Activated CD4-positive, CD25-positive, alpha-beta regulatory T cell treated with anti-CD3 and anti-CD28 coated beads, Interleukin-2, amount 50 U/mL, for 16 hours (primary cell): Measurements from ENCODE around the gene FYB2.

ENCODE experiments used
- DNase-seq: peaks from one replicate; pipeline ENCODE4 v3.0.0-alpha.2; 2020; ENCODE audit warnings: low read depth, low spot score

FYB2 gene, protein sequence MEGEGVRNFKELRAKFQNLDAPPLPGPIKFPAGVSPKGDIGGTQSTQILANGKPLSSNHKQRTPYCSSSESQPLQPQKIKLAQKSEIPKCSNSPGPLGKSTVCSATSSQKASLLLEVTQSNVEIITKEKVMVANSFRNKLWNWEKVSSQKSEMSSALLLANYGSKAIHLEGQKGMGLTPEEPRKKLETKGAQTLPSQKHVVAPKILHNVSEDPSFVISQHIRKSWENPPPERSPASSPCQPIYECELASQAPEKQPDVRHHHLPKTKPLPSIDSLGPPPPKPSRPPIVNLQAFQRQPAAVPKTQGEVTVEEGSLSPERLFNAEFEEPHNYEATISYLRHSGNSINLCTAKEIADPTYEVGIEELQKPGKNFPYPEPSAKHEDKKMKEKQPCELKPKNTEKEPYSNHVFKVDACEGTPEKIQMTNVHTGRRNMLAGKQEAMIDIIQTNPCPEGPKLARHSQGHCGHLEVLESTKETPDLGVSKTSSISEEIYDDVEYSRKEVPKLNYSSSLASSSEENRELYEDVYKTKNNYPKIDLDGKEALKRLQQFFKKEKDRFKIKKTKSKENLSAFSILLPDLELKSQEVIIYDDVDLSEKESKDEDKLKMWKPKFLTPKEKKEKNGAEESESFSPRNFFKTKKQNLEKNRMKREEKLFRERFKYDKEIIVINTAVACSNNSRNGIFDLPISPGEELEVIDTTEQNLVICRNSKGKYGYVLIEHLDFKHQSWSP

DNA sequence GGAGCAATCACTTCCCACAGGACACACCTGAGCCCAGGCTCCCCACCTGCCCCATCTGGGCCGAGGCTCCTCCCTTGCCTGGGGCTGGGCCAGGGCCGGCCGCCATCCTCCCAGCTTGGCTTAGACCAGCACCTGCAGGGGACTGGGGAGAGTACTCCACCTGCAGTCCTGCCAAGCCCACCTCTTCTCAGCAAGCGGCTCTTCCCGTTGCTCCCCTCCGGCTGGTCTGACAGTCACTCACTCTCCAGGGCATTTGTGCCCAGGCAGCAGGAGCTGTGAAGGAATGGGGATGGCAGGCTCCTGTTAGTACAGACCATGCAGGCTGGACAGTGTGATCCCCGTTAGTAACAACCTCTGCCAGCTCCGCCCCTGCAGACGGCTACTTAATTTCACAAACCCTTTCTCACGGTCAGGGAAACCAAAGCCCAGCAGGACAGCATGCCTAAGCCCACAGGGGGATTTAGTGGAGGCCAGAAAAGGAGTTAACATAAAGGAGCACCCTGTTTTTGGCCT lies at the start of gene FYB2:
FYB2 (minus strand) TSS at position 18 of the 513 bp plus-strand sequence. CDS start 114 bp downstream, outside the sequence.
- DNase-seq: no peak

DNA sequence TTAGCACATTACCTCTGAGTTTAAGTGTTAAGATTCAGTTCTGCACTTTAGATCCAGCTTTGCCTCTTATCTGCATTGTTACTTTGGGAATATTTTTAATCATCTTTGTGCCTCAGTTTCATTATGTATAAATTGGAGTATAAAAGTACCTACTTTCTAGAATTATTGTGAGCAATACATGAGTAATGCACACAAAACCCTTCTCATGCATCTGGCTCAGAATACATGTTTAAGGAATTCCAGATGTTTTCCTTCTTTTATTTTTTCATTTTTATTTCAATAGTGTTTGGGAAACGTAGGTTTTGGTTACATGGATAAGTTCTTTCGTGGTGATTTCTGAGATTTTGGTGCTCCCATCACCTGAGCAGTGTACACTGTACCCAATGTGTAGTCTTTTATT lies 49.6 kb upstream of the FYB2 start:
- no peak for DNase-seq

DNA sequence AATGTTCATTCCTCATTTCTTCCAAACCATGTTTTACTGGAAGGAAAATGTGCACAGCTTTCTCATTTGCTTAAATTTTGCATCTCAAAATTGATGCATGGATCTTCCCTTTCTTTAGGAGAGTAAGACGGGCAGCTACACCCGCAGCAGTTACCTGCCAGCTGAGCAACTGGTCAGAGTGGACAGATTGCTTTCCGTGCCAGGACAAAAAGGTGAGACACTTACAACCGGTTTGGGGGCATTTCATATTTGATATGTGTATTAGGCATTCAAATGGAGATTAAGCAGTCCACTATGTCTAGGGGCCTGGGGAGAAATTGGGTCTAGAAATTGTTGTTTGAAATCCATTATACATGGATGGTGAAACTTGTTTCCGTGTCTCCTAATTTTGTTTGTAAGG lies 48.3 kb upstream of the FYB2 start:
- no peak for DNase-seq

DNA sequence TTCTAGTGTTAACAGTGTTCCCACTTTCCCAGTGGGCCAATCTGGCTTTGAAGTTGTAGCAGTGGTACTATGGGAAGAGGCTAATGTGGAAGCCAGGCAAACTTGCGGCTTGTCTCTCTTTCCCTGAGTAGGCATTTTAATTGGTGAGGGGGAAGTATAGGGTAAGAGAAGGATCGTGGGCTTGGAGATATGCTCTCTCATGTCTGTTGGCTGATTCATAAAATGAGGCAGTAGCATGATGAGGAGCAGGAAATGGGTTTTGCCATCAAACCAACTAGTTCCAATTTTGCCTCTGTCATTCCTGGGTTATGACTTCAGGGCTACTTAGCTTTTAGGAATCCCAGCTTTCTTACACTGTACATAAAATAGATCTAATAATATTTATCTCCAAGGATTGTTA lies 47.5 kb upstream of the FYB2 start:
- DNase-seq: no peak

DNA sequence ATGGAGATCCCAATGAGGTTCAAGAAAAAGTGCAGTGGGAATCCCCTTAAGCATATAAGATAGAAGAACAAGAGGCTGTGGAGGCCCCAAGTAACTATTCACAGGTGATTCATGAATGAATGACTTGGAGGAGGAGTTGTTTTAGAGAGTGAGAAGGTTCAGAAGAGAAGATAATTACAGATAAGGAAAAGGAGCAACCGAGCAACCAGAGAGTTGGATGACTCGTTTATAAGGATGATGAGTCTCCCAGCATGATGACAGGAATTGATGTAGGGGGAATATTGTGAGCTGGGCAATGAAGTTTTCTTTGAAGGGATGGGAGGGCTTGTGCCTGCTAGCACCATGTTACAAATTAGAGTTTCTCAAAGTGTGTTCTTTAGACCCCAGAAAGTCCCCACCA lies 45.2 kb upstream of the FYB2 start:
- DNase-seq: no peak

DNA sequence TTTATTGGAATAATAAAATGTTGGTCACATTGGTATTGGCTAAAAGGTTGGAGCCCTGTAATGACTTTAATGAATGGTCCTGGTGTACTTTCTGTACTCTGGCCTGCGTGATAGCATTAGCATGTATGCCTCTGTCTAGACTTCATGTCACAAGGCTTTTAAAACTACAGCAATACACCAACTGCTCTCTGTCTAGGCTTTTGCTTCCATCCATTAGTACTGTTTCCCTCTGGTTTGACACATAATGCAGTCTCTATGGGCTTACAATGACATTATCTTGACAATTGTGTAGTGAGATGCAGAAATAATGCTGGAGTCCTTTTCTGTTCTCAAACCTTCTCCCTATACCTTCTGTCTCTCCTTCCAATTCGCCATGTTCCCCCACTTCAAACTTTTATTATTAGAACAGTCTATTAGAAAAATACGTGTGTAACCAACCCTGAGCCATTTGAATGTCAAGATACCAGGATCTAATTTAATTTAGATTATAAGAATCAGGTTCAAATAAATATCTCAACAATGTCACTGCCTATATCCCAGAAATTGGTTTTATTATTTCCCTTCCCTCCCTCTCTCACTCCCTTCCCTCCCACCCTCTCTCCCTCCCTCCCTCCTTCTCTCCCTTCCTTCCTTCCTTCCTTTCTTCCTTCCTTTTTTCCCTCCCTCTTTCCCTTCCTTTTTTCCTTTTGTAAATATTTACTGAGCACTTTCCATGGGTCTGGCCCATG lies 44.2 kb upstream of the FYB2 start:
- DNase-seq: no peak

DNA sequence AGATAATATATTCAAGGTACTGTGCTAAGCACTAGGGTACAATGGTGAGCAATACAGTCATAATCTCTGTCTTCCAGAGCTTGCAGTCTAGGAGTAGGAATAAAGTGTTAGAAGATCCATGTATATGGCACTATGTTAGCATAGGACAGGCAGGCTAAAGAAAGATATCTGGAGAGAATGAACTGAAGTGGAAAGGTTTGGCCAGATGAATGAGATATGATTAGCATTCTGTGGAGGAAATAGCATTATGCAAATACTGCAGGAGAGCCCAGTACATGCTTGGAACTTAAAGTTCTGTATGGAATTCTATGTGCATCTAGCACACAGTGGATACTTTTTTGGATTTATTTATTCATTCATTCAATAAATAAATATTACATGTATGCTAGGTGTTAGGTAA lies 40.1 kb upstream of the FYB2 start:
- DNase-seq: no peak

DNA sequence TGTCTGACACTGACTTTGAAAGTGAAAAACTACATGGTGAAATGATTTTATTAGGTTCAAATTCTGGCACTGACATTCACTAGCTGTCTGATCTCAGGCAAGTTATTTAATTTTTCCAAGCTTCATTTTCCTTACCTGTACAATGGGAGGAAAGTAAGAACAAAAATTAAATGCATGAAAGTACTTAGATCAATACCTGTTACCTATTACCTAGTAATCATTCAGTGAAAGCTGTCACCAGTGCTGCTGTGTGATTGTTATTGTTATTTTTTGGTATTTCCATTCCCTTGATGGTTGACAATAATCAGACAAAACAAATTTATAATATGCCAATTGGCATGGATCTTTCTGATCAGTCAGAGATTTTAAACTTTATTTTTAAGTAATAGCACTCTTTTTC lies 37.0 kb upstream of the FYB2 start:
- no peak for DNase-seq

DNA sequence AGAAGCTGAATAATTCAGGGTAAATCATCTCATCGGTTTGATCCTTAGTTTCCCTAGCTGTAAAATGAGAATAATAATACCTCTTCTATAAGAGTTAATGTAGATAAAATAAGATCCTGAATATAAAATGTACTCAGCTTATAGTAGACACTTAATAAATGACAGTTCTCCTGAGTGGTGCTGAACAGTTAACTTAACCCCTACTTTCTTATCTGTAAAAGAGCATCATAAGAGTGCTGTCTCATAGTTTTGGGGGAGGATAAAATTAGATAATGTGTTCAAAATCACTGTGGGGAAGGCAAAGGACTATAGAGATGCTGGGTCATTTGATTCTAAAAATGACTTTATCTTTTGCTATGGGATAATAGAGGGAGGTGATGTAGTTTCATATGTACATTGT lies 36.0 kb upstream of the FYB2 start:
- DNase-seq: no peak

DNA sequence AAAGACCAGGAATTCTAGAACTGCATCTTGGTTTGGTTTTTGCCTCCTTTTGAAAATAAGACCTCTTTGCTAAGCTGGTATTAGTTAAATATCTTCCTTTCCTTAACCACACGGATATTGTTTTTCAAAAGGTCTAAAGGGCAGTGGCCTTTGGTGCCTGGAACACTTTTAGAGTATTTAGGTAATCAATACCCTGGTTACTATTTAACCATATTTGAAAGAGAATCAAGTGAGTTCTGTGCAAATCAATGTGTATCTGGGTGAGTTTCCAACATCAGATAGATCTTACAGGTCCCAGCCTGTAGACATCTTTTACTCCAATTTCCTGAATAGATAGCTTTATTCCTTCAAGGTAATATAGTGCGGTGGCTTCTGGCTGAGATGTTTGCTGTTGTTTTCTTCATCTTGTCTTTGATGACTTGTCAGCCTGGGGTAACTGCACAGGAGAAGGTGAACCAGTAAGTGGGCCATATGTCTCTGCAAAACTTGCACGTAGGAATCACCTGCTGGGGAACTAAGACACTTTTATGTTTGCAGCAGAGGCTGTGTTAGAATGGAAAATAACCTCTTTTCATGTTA lies 35.4 kb upstream of the FYB2 start, which contains the start of gene C8A:
C8A (plus strand) TSS at position 277 of the 579 bp plus-strand sequence; CDS start at position 382, 105 bp downstream.
- no peak for DNase-seq

DNA sequence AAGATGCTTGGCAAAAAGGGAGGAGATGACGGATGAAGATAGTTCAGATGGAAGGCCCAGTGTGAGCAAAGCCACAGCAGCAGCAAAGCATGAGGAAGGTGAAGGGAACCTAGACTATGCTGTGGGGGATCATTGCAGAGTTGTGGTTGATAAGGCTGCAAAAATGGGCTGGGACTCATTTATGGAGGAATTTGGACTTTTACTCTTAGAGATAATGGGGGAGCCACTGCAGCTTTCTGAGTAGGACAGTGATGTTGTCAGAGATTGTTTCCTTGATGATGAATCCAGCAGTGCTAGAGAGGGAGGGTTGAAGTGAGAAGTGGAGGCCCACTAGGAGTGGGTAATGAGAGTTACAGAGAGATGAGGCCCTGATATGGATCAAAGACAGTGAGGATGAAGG lies 33.3 kb upstream of the FYB2 start:
- DNase-seq: no peak

DNA sequence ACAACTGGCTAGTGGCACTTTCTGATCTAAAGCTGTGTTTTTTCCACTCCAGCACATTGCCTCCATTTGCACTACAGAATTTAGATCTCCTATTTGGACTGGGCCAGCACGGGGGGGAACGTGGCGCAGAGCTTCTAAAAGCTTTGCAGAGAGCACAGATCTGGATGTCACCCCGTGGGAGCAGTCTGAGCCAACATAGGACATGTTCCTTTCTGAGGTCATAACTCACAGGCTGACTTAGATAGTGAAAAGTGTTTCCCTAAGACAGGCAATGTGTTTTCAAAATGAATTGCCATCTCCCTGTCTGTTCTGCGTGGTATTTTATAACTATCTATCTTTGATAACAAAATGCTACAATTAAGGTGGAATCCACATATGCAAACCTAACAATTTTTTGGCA lies 31.7 kb upstream of the FYB2 start:
- DNase-seq: no peak

DNA sequence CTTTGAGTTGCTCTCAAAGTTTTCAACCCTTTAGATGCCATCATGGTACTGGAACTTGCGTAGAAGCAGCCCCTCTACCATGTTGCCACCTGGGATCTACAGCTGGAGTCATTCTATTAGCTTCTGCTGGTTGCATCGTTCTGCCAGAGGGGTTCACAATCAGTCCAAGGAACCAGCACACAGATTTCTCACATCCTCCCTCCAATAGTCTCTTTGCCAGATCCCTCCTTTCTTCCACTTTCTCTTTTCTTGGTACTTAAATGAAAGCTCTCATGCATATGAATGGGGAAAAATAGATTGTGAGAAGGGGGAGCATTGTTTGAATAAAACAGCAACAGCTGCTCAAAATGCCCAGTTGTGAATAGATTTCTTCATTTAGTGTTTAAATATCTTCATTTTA lies 31.2 kb upstream of the FYB2 start:
- no peak for DNase-seq

DNA sequence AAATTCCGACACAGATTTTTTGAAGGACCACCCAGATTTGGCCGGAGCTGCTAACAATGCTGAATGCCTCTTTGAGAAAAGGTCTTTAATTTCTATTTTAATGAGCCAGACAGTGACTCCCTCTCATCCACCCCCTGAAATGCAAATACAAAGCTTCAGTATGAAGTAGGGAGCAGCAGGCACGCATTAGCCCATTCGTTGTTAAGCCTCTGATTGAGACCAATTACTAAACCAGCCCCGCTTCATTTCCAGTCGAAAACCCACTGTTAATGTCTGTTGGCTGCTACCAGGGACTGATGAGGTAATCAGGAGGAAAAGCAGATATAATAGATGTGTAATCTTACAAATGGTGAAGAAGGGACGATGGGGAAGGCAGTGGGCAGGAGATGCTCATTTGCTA lies 30.5 kb upstream of the FYB2 start:
- DNase-seq: no peak

DNA sequence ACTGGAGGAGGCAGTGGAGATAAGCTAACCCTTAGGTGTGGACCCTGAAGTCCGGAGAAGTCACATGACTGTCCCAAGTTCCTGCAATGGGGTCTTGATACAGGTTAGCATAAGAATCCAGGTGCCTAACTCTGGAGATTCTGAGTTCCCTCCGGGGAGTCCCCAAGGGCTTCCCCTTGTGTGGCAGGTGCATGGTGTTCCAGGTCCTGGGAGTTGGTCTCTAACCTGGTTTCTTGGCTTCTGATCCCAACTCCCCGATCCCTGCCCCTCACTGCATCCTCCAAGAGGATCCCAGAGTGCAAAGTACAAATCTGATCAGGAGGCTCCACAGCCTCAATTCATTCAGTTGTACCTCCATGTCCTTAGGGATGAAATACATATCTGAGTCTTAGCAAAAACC lies 26.1 kb upstream of the FYB2 start:
- no peak for DNase-seq

DNA sequence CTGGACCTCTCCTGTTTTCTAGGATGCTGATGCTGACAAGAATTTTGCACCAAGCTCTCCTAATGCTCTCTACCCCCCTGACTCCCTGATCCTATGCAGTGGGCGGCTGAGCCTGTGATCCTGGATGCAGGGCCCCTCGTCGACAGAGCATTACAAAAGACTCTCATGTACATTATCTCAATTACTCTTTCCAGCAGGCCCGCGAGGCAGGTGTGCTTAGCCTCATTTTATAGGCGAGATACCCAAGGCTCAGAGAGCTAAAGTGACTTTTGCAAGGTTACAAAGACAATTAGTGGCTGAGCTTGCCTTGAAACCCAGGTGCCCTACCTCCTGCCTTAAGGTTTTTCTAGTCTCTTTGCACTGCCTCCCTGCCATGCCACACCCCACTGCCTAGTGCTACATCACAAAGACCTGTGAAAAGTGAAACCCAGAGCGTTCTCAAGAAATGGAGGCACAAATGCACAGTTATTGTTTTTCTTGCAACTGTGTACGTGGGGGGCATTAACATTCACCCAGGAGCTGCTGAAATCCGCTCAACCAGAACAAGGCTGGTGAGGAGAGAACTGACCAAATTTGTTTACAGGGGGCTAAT lies 25.4 kb upstream of the FYB2 start:
- DNase-seq: no peak

DNA sequence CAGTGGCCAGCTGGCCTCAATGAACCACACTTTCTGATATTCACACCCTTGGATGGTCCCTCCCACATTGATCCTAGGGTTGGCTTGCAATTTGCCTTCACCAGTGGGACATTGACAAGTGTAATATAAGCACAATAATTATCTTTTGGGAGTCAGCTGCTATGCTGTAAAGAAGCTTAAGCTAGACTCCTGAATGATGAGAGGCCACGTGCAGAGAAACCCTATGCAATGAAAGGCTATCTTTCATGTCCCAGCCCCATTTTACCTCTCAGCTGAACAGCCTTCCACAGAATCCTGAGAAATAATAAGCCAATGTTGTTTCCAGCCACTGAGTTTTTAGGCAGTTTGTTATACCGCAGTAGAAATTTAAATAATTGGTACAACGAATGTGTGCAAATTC lies 24.3 kb upstream of the FYB2 start:
- DNase-seq: no peak

DNA sequence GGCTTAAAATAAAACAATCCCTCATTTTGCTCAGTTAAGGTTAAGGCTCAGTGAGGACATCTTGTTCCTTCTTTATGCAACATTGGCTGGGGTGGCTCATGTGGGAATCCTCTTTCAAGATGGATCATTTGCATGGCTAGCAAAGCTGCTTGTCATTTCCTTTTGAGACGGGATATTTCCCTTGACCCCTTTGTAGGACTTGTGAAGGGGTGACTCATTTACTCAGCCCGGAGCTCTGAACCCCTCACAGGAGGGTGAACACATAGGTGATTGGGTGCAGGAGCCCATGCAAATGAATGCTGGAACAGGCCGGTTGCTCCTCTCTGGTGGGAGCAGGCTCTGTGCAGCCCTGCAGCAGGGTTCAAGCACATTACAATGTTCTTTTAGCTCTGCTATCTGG lies 19.6 kb upstream of the FYB2 start:
- no peak for DNase-seq

DNA sequence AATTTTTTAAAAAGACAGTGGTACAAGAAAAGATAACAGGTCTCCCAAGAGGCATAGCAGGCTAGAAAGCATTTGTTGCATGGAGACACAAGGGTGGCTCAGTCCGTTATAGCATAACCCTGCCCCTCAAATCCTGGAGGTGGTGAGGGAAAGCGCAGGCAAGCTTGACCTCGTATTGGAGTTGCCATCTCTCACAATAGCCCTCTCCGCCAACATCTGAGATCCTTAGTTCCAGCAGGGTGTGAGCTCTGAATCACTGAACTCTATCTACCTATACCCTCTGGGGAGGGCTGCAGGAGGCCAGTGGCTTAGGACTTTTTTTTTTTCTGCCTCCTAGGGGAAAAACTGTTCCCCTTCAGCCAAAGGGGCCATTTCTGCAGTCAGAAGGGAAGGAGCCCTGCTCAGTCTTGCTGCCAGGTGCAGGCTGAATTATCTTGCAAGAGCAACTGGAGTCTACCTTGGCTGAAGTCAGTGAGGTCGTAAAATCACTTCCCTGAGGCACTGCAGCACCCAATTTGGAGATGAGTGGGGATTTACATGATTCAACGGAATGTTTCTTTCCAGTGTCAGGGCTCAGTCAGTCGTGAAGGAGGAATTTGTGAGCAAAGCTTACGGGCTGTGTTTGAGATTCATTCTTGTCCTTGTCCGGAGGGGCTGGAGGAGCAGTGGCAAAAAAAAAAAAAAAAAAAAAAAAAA lies 18.2 kb upstream of the FYB2 start:
- no peak for DNase-seq

DNA sequence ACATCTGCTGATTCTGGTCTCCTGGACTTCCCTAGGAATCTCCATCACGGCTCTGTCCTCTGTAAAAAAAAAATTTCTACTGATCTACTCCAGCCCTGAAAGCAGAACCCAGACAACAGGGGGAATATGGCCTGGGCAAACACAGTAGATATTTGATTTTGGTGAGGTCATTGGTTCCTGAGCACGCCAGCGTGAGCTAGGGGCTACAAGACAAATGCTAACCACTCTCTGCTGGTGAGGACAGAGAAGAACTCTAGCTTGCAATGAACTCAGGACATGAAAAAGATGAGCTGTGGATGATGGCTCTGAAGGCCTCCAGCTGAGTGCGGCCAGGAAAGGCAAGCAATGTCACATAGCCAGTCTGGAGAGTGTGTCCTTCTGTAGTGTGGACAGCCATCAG lies 17.2 kb upstream of the FYB2 start:
- no peak for DNase-seq

DNA sequence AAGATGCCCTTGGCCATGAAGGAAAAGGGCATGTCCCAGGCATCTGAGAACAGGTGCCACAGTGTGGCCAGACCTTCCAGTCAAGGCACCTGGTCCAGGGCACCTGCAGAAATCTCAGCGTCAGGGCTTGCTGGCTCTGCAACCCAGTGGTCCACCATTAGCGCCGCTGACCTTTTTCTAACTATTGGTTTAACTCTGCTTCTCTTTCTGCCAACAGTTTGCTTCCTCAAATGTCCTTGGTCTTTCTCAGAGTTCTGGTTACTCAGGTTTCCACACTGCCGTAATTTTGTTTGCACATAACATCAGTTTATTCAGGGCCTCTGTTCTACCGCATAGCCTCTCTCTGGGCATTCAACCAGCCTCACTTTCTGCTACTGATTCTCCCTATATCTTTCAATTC lies 16.5 kb upstream of the FYB2 start:
- no peak for DNase-seq
